GM12872 (cell line): ENCODE results near the gene HDHD3.

Source experiments
- TF ChIP-seq, protein P1 (sequence below): IDR thresholded peaks from 3 replicates; pipeline ENCODE4 v1.5.1; 2011; ENCODE audit warnings: low read depth, mild to moderate bottlenecking, low read length, moderate library complexity; ENCODE audit not compliant: insufficient read depth

HDHD3 gene

DNA sequence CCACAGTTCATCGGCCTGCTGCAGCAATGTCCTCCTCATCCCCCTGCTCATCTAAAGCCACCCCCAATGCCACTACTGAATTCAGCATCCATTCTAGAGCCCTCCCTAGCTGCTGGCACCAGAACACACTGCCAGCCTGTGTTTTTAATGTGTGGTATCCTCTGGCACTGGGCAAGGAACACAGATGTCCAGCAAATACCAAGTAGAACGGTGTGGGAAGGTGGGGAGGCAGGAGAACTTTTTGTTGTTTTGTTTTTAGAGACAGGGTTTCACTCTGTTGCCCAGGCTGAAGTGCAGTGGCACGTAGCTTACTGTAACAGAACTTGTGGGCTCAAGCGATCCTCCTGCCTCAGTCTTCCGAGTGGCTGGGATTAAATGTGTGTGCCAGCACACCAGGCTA lies 4.7 kb downstream of the HDHD3 start:
- TF ChIP-seq, protein P1, sequence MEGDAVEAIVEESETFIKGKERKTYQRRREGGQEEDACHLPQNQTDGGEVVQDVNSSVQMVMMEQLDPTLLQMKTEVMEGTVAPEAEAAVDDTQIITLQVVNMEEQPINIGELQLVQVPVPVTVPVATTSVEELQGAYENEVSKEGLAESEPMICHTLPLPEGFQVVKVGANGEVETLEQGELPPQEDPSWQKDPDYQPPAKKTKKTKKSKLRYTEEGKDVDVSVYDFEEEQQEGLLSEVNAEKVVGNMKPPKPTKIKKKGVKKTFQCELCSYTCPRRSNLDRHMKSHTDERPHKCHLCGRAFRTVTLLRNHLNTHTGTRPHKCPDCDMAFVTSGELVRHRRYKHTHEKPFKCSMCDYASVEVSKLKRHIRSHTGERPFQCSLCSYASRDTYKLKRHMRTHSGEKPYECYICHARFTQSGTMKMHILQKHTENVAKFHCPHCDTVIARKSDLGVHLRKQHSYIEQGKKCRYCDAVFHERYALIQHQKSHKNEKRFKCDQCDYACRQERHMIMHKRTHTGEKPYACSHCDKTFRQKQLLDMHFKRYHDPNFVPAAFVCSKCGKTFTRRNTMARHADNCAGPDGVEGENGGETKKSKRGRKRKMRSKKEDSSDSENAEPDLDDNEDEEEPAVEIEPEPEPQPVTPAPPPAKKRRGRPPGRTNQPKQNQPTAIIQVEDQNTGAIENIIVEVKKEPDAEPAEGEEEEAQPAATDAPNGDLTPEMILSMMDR: no peak

DNA sequence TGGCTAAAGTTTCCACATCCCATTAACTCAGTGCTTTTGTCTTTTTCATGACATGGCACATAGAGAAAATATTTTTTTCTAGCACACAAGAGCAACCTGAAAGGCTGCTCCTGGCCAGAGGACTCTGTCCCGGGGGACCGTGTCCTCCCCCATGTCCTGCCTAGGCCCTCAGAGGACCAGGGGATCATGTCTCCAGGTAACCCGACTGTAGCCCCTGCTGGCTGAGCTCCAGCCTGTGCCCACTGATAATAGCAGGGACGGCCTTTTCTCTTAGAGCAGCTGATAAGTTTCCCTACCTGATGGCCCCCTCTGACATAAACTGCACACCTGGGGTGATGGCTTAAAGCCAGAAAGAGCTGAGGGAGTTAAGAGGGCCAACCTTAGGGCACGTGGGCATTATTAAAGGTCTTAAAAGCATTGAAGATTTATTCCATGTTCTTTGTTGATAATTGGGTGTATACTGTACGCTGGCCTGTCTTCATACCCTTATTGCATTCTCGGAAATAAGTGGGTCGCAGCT lies 5.9 kb downstream of the HDHD3 start:
- TF ChIP-seq, protein P1: no peak

DNA sequence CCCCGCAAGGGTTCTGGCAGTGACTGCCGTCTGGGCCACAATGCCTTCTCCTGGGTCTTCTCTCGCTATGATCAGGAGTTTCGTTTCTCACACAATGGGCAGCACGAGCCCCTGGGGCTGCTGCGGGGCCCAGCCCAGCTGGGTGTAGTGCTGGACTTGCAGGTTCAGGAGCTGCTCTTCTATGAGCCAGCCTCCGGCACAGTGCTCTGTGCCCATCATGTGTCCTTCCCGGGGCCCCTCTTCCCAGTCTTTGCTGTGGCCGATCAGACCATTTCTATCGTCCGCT lies 7.0 kb downstream of the HDHD3 start:
- TF ChIP-seq, protein P1: no peak

DNA sequence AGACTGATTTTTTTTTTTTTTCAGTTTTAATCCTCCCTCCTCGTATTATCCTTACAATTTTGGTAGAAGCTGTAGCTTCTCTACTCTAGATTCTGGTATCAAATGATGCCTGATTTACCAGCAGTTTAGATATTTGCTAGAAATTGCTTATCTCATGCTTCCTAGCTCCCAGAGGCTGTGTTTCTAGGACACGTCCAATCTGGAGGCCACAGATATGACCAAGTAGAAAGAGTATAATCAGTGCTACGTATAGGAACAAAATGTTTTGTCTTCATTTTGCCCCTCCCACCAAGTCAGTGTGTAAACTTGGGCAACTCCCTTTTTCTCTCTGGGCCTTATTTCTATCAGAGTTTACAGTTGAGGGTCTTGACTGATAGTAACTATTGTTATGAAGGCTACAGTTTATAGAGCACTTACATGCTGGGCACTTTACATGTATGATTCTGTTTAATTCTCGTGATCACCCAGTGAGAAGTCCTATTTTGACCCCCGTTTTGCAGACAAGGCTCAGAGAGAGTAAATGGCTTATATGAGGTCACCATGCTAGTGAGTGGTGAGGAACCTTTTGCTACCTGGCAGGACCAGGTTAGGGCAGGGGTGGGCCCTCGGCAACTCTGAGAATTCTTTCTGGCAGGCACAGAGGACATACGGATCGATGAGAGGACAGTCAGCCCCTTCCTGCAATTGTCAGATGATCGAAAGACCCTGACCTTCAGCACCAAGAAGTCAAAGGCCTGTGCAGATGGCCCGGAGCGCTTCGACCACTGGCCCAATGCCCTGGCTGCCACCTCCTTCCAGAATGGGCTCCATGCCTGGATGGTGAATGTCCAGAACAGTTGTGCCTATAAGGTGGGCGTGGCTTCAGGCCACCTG lies 7.6 kb downstream of the HDHD3 start:
- TF ChIP-seq, protein P1: no peak

DNA sequence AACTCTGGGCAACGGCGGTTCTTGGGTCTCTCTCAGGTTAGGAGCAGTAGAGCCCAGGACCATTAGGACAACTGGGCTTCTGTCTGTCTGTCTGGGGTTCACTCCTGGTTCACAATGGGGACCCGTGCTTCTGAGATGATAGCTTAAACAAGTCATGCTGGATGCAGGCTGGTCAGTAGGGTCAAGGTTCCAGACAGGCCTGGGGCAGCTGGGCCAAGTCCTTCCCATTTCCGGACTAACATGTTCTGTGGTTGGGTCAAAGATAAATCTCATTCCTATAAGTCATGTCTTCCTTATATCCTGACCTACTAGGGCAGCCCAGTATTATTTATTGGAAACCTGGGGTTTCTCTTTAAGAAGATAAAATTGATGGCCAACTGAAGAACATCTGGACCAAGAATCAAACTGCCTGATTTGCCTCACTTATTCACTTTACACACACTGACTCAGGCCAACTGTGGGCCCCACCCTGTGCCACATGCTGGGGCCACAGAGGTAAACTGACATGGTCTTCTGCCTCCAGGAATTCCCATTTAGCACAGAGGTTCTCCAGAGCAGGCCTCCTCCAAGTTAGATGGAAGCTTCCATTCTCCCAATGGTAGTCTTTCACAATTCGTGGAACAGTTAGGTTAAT lies 8.3 kb downstream of the HDHD3 start:
- TF ChIP-seq, protein P1: no peak

DNA sequence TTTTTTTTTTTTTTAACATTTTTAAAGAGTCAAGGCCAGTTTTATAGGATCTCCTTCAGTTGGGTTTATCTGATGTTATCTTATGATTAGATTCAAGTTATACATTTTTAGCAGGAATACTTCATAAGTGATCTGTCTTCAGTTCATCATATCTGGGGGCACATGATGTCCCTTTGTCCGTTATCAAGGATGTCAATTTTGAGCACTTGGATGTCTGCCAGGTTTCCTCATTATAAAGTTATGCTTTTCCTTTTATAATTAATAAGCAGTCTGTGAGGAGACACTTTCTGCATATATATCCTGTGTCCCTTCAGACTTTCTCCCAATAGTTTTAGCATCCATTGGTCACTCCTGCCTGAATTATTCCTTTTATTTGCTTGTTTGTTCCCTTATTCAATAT lies 11.8 kb downstream of the HDHD3 start:
- TF ChIP-seq, protein P1: no peak

DNA sequence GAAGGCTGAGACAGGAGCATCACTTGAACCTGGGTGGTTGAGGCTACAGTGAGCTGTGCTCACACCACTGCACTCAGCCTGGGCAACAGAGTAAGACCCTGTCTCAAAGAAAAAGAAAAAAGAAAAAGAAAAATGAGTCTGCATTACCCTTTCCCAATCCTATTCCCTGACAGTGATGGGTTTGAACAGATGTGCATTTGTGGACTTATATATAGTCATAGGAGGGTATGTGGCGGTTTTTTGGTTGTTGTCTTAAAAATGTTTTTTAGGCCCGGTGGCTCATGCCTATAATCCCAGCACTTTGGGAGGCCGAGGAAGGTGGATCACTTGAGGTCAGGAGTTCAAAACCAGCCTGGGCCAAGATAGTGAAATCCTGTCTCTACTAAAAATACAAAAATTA lies 13.4 kb downstream of the HDHD3 start:
- TF ChIP-seq, protein P1: no peak
